Stomach (tissue), 19 donors: Measurements from ENCODE around the gene NTHL1. TPM values are rescaled to one million over a fixed set of nuclear protein-coding genes. Genes with fewer than 3 reads are reported as not detected.
A peak's percentile ranks its signal among the peaks of the same experiment; 100 is the strongest.

Experiments
- DNase-seq, 2 donors: peaks; one replicate each; pipeline versions ENCODE4 v3.0.0 to v3.0.0-alpha.2; 2013 to 2019
- H3K27ac ChIP-seq, 5 donors: fragments of 200-600 bp in 4 of 5; sonication (generic) in 4 of 5; one replicate each; pipeline ENCODE4 v1.5.1; 2013 to 2019; ENCODE audit warnings: mild to moderate bottlenecking in 1 of 5, moderate library complexity in 1 of 5
- H3K27me3 ChIP-seq, 3 donors: fragments of 200-600 bp; sonication (generic); one replicate each; pipeline ENCODE4 v1.5.1; 2017 to 2019; ENCODE audit warnings: mixed run types in 1 of 3
- H3K36me3 ChIP-seq, 4 donors: fragments of 200-600 bp; sonication (generic); 1 replicate in 3 of 4; 2 replicates in 1 of 4; pipeline ENCODE4 v1.5.1; 2016 to 2019
- H3K4me1 ChIP-seq, 4 donors: fragments of 200-600 bp; sonication (generic); one replicate each; pipeline ENCODE4 v1.5.1; 2016 to 2019
- H3K4me3 ChIP-seq, 4 donors: fragments of 200-600 bp; sonication (generic) in 3 of 4; one replicate each; pipeline ENCODE4 v1.5.1; 2016 to 2019; ENCODE audit warnings: mild to moderate bottlenecking in 1 of 4
- H3K9me3 ChIP-seq, 4 donors: fragments of 200-600 bp; sonication (generic); one replicate each; pipeline ENCODE4 v1.5.1; 2016 to 2019
- EP300 ChIP-seq: sonication (generic); formaldehyde crosslinking; IDR thresholded peaks from one replicate; pipeline ENCODE4 v1.6.1; 2017; ENCODE audit warnings: antibody characterized with exemption
- POLR2A ChIP-seq, 4 donors: fragments of 450-650 bp; IDR thresholded peaks; one replicate each; pipeline ENCODE4 v1.6.1; 2016; ENCODE audit warnings: antibody characterized with exemption in 4 of 4, control low read depth in 2 of 4, mild to moderate bottlenecking in 1 of 4, moderate library complexity in 1 of 4
- POLR2AphosphoS5 ChIP-seq, 3 donors: sonication (generic); formaldehyde crosslinking; IDR thresholded peaks; one replicate each; pipeline ENCODE4 v1.6.1; 2016; ENCODE audit warnings: antibody characterized with exemption in 3 of 3
- WGBS, 5 donors: extraction: QIAGEN DNeasy Blood & Tissue Kit in 3 of 5; methylation state at CpG; one replicate each; pipeline versions ENCODE4 v1.1.5 to v1.1.7; 2013 to 2018; 5-methylcytosine and 5-hydroxymethylcytosine counted together
- intact Hi-C: fragments of 100-400 bp; cut with DNase I; formaldehyde crosslinking; loops from one replicate; pipeline ENCODE4 v1.15.1; 2023; ENCODE audit warnings: low total_unique reads
- long read RNA-seq, 10 donors: transcript quantifications; one replicate each; lab custom pipeline, GENCODE V29; 2026
- polyA plus RNA-seq, 3 donors: library from polyadenylated mRNA; stranded (reverse); fragments of 200-250 nt; gene quantifications; one replicate each; pipeline ENCODE4 v1.2.3, GENCODE V29; 2013
- total RNA-seq, 5 donors: library from RNA; depleted of rRNA; stranded (reverse); fragments of >200 nt; gene quantifications; one replicate each; pipeline versions ENCODE4 v1.1.0 to v1.2.3, GENCODE V29; 2014 to 2016
- TF ChIP-seq, protein P1 (sequence below), 7 experiments: fragments of 450-650 bp in 4 of 7; fragments of 200-600 bp in 3 of 7; sonication (generic) in 3 of 7; IDR thresholded peaks; one replicate each; pipeline ENCODE4 v1.5.1; 2016 to 2019; ENCODE audit warnings: antibody characterized with exemption in 7 of 7, control low read depth in 2 of 7, mild to moderate bottlenecking in 1 of 7
- donor health status: healthy with polysubstance abuse.
- donor health status: Bipolar disorder and iron deficiency.
- donor health status: healthy.

The NTHL1 gene
- total RNA-seq (100 to 1,000 TPM in 2 of 5 donors, 1 to 10 TPM in 3; 2.3 to 663 (median 9.5) TPM), polyA plus RNA-seq (10 to 100 TPM; 29.2 to 40.6 (median 36.6) TPM)
- long read RNA-seq, donor 1, transcript NTHL1-201 (6 exons, 1,067 nt), result major isoform, 5 of 8 reads
- long read RNA-seq, donor 1, partial matches to known transcripts, result 0 of 8 reads
- long read RNA-seq, donor 1, other reads (novel, unspliced or antisense), result 0 of 8 reads
- long read RNA-seq, donor 2, transcript NTHL1-201 (6 exons, 1,067 nt), result major isoform, 5 of 11 reads
- long read RNA-seq, donor 2, partial matches to known transcripts, result 0 of 11 reads
- long read RNA-seq, donor 2, other reads (novel, unspliced or antisense), result 0 of 11 reads
- long read RNA-seq, donor 3, transcript NTHL1-201 (6 exons, 1,067 nt), result major isoform, 9 of 23 reads
- long read RNA-seq, donor 3, partial matches to known transcripts, result 12 of 23 reads
- long read RNA-seq, donor 3, other reads (novel, unspliced or antisense), result 0 of 23 reads
- long read RNA-seq, donor 4, partial matches to known transcripts, result 0 of 2 reads
- long read RNA-seq, donor 4, other reads (novel, unspliced or antisense), result 0 of 2 reads
- long read RNA-seq, donor 5, transcript NTHL1-201 (6 exons, 1,067 nt), result major isoform, 9 of 19 reads
- long read RNA-seq, donor 5, partial matches to known transcripts, result 7 of 19 reads
- long read RNA-seq, donor 5, other reads (novel, unspliced or antisense), result 0 of 19 reads
- long read RNA-seq, donor 6, transcript NTHL1-201 (6 exons, 1,067 nt), result major isoform, 6 of 568 reads
- long read RNA-seq, donor 6, partial matches to known transcripts, result 512 of 568 reads
- long read RNA-seq, donor 6, other reads (novel, unspliced or antisense), result 46 of 568 reads
- long read RNA-seq, donor 7, transcript NTHL1-201 (6 exons, 1,067 nt), result major isoform, 11 of 119 reads
- long read RNA-seq, donor 7, partial matches to known transcripts, result 96 of 119 reads
- long read RNA-seq, donor 7, other reads (novel, unspliced or antisense), result 10 of 119 reads
- long read RNA-seq, donor 8, transcript NTHL1-201 (6 exons, 1,067 nt), result major isoform, 8 of 12 reads
- long read RNA-seq, donor 8, partial matches to known transcripts, result 0 of 12 reads
- long read RNA-seq, donor 8, other reads (novel, unspliced or antisense), result 0 of 12 reads
- long read RNA-seq, donor 9, transcript NTHL1-201 (6 exons, 1,067 nt), result major isoform, 8 of 12 reads
- long read RNA-seq, donor 9, partial matches to known transcripts, result 0 of 12 reads
- long read RNA-seq, donor 9, other reads (novel, unspliced or antisense), result 0 of 12 reads
- long read RNA-seq, donor 10, partial matches to known transcripts, result 0 of 9 reads
- long read RNA-seq, donor 10, other reads (novel, unspliced or antisense), result 0 of 9 reads

DNA sequence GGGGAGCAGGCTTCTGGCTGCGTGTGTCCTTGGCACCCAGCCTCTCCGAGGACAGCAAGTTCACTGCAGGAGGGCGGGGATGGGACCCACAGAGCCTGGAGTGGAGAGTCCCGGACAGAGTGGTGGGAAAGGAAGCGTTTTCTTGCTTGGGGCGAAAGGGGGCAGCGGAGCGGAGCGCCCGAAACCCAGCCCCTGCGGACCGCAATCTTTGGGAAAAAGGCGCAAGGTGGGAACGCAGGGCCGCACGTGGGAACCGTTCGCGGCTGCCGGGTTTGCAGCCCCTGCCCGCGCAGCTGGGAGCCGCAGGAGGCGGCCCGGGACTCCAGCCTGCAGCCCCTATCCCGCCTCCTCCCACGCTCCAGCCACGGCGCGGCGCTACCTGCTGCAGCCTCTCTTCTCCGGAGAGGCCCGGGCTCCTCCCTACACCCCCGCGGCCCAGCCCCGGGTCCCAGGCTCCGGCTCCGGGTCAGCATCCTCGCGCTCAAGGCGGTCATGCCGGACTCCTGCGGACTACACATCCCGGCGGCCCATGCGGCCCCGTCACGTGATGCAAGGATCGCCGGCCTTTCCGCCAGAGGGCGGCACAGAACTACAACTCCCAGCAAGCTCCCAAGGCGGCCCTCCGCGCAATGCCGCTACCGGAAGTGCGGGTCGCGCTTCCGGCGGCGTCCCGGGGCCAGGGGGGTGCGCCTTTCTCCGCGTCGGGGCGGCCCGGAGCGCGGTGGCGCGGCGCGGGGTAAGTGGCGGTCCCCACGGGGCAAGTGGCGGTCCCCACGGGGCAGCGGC, at the start of gene NTHL1, which contains the start of gene TSC2:
Gene NTHL1 (minus strand): TSS at position 505 of the 786 bp plus-strand sequence. CDS start 11 bp downstream, at position 494.
Gene TSC2 (plus strand): TSS at position 656 of the 786 bp plus-strand sequence. CDS start 631 bp downstream, outside the sequence.
- 0 to 1% (median 0%) methylated on average over 47 to 81 of the region's 81 CpGs for WGBS, 5 donors

DNA sequence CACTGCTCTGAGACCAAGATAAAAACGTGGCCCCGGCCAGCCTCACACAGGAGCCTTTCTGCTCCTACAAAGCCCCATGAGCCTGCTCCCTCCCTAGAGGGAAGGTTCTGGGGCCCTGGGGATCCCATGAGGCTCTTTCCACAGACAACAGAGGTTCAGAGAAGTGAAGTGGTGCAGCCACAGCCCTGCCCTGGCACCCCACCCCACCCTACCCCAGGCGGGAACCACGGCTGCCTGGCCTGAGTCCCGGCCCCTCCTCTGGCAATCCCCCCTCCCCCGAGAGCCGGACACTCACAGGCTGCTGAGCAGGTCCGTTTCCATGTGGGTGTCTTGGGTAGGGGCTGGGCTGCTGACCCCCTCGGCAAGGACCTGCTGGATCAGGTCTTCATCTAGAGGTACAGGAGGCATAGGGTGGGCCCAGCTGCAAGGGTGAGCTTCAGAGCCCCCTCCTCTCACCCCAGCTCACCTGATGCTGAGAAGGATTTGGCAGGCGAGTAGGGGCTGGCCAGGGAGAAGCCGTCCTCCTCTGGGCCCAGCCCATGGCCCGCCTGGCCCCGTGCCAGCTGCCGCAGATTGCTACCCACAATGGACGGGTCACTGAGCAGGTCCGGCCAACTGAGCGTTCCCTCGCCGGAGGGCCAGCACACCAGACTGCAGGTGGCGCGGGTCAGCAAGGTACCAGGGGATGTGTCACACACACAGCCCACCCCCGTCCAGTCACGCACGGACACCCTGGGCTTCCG, 49.4 kb upstream of the NTHL1 start:
- TF ChIP-seq, protein P1, sequence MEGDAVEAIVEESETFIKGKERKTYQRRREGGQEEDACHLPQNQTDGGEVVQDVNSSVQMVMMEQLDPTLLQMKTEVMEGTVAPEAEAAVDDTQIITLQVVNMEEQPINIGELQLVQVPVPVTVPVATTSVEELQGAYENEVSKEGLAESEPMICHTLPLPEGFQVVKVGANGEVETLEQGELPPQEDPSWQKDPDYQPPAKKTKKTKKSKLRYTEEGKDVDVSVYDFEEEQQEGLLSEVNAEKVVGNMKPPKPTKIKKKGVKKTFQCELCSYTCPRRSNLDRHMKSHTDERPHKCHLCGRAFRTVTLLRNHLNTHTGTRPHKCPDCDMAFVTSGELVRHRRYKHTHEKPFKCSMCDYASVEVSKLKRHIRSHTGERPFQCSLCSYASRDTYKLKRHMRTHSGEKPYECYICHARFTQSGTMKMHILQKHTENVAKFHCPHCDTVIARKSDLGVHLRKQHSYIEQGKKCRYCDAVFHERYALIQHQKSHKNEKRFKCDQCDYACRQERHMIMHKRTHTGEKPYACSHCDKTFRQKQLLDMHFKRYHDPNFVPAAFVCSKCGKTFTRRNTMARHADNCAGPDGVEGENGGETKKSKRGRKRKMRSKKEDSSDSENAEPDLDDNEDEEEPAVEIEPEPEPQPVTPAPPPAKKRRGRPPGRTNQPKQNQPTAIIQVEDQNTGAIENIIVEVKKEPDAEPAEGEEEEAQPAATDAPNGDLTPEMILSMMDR (IDR thresholded peaks at IDR 0.05), result no peak
- TF ChIP-seq POLR2AphosphoS5 (IDR thresholded peaks at IDR 0.05) (no peak), POLR2A (IDR thresholded peaks at IDR 0.05) (no peak), EP300 (no peak)
- Histone ChIP-seq H3K27me3 (no peaks in the 10 kb centered on the region), H3K27ac (no peak overlapping the region), H3K4me3 (no peak overlapping the region), H3K4me1 (peaks cover 6 to 20% (median 13%) of the 10 kb centered on the region in 4 donors), H3K9me3 (no peaks in the 10 kb centered on the region), H3K36me3 (peaks cover 60 to 95% (median 94%) of the 10 kb centered on the region in 4 donors)
- intact Hi-C loops, result no loop called here
- peak in 1 of 2 donors; percentile 18 for DNase-seq
- 45 to 73% (median 65%) methylated on average over 9 to 25 of the region's 25 CpGs for WGBS, 5 donors

More for the DNA sequence above, at the start of gene NTHL1, which contains the start of gene TSC2:
- H3K4me1 ChIP-seq, result peaks cover 35 to 64% (median 56%) of the 10 kb centered on the region in 4 donors
- TF ChIP-seq POLR2A (IDR thresholded peaks at IDR 0.05) (no peak), POLR2AphosphoS5 (IDR thresholded peaks at IDR 0.05) (peak; percentile 51 to 93 (median 83)), EP300 (no peak)
- TF ChIP-seq, protein P1 (IDR thresholded peaks at IDR 0.05), result peak in 5 of 7 experiments; percentile 8 to 70 (median 52)
- peak within 1 kb of the TSS; percentile 80 to 89 (median 81) for H3K27ac ChIP-seq
- peak; percentile 97 to 99 for DNase-seq
- H3K27me3 ChIP-seq, result no peaks in the 10 kb centered on the region
- H3K9me3 ChIP-seq, result no peaks in the 10 kb centered on the region
- peaks cover 12 to 39% (median 28%) of the 10 kb centered on the region in 4 donors for H3K36me3 ChIP-seq
- intact Hi-C loops, result no loop called here
- H3K4me3 ChIP-seq, result peak within 1 kb of the TSS; percentile 77 to 99 (median 98)

DNA sequence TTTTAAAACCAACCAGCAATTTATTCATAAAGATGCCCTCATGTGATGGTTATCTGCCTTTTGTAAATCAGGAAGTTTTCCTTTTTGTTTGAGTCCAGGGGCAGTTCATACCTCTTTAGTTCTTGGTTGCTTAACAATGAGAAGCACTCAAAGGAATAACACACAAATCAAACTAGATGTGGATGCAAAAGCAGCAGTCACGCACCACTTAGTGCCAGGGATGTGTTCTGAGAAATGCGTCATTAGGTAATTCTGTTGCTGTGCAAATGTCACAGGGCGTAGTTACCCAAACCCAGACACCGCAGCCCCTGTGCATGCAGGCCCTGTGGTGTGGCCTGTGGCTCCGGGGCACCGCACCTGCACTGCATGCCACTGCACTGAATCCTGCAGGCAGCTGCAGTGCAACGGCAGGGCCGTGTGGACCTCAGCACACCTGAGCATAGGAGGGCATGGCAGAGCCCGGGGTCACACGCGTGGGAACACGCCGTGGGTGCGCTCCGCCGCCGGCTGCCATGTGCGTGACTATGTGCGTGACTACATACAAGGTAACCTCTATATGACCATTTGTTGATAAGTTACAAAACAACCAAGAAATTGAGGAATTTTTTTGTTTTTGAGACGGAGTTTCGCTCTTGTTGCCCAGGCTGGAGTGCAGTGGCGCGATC, 48.4 kb upstream of the NTHL1 start:
- H3K9me3 ChIP-seq, result no peaks in the 10 kb centered on the region
- peaks cover 59 to 93% (median 92%) of the 10 kb centered on the region in 4 donors for H3K36me3 ChIP-seq
- H3K4me3 ChIP-seq, result no peak overlapping the region
- H3K4me1 ChIP-seq, result peaks cover 13 to 28% (median 20%) of the 10 kb centered on the region in 4 donors
- TF ChIP-seq POLR2AphosphoS5 (IDR thresholded peaks at IDR 0.05), result no peak
- no peak for TF ChIP-seq EP300
- TF ChIP-seq POLR2A (IDR thresholded peaks at IDR 0.05), result no peak
- TF ChIP-seq, protein P1 (IDR thresholded peaks at IDR 0.05), result no peak
- no peak for DNase-seq
- no peaks in the 10 kb centered on the region for H3K27me3 ChIP-seq
- intact Hi-C loops, result no loop called here
- 95 to 98% (median 96%) methylated on average over 21 to 23 of the region's 23 CpGs for WGBS, 5 donors
- H3K27ac ChIP-seq, result no peak overlapping the region
